KMS-11 (cell line): ENCODE measurements around the gene ZNF318.

ENCODE experiments used
- H2AFZ ChIP-seq: fragments of 200-600 bp; sonication (generic); 2 replicates; pipeline ENCODE4 v1.6.1; 2016; ENCODE audit warnings: antibody characterized with exemption, mixed run types, low read depth
- H3K27ac ChIP-seq: fragments of 200-600 bp; sonication (generic); 2 replicates; pipeline ENCODE4 v1.6.1; 2016; ENCODE audit warnings: mild to moderate bottlenecking, mixed run types
- H3K27me3 ChIP-seq: fragments of 200-600 bp; sonication (generic); 2 replicates; pipeline ENCODE4 v1.6.1; 2017; ENCODE audit warnings: mild to moderate bottlenecking, low read depth, mixed run types, moderate library complexity; ENCODE audit not compliant: insufficient read depth
- H3K36me3 ChIP-seq: fragments of 200-600 bp; sonication (generic); 2 replicates; pipeline ENCODE4 v1.6.1; 2017; ENCODE audit warnings: mild to moderate bottlenecking, mixed run types; ENCODE audit not compliant: insufficient read depth
- H3K4me1 ChIP-seq: fragments of 200-600 bp; sonication (generic); 2 replicates; pipeline ENCODE4 v1.6.1; 2016; ENCODE audit warnings: mild to moderate bottlenecking, low read depth, mixed run types; ENCODE audit not compliant: poor library complexity, severe bottlenecking
- H3K4me2 ChIP-seq: fragments of 200-600 bp; sonication (generic); 2 replicates; pipeline ENCODE4 v1.7.0; 2016; ENCODE audit warnings: mild to moderate bottlenecking, mixed run types
- H3K4me3 ChIP-seq: fragments of 200-600 bp; sonication (generic); IDR thresholded peaks from 2 replicates; pipeline ENCODE4 v1.6.1; 2017; ENCODE audit warnings: low read depth, low read length, mixed read lengths; ENCODE audit not compliant: insufficient read depth
- H3K79me2 ChIP-seq: fragments of 200-600 bp; sonication (generic); 2 replicates; pipeline ENCODE4 v1.6.1; 2016; ENCODE audit warnings: low read depth, mixed run types; ENCODE audit not compliant: insufficient read depth
- H3K9ac ChIP-seq: fragments of 200-600 bp; sonication (generic); 2 replicates; pipeline ENCODE4 v1.6.1; 2016; ENCODE audit warnings: mild to moderate bottlenecking, mixed run types
- H4K20me1 ChIP-seq: fragments of 200-600 bp; sonication (generic); 2 replicates; pipeline ENCODE4 v1.6.1; 2016; ENCODE audit warnings: mild to moderate bottlenecking, mixed run types; ENCODE audit not compliant: insufficient read depth
- CTCF ChIP-seq: fragments of 200-600 bp; sonication (generic); conservative IDR thresholded peaks from 2 replicates; pipeline ENCODE4 v1.6.1; 2017; ENCODE audit warnings: low read depth, mild to moderate bottlenecking, antibody characterized with exemption, low read length, moderate library complexity, mixed read lengths

The ZNF318 gene

GRCh38 chr6:43297644-43298564, 71.5 kb downstream of the ZNF318 start, which contains the start of gene SLC22A7:
Gene SLC22A7 (plus strand): TSS chr6:43298260. CDS start chr6:43298359, 99 bp downstream.
- Histone ChIP-seq H3K36me3 (no peaks in the 10 kb centered on the region), H3K4me1 (no peaks in the 10 kb centered on the region), H3K27ac (no peak within 1 kb of the TSS), H3K27me3 (no peaks in the 10 kb centered on the region), H2AFZ (no peak within 1 kb of the TSS), H3K79me2 (no peaks in the 10 kb centered on the region), H3K9ac (no peak within 1 kb of the TSS), H4K20me1 (no peaks in the 10 kb centered on the region), H3K4me3 (no peak within 1 kb of the TSS), H3K4me2 (no peak within 1 kb of the TSS)
- no peak for TF ChIP-seq CTCF

DNA sequence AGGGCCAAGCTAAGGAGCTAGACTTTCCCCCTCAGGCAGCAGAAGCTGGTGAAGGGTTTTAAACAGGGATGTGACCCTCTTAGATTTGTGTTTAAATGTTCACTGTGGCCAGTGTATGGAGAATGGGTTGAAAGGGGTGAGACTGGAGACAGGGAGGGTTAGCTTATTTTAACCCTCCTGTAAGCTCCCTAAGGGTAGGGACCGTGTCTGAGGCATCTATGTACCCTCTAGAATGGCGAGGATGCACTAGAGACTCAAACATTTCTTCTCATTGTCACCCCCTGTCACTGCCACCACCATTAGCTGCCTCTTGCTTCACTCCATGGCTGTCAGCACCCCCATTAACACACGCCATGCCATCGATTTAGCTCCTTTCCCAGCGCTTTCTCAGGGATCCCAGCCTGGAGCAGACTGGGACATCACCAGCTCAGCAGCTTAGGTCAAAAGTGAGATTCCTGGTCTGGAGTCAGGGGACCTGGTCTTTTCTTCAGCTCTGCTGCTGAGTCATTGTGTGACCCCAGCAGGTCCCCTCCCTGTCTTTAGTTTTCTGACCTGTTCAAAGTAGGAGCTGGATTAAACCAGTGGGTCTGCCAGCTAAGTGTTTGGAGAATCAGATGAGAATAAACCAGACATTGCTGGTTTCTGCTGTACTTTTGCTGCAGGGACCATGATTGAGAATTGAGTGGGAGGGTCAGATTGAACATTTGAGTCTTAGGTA, 72.5 kb downstream of the ZNF318 start:
- H3K4me2 ChIP-seq = no peak overlapping the region

GRCh38 chr6:43295456-43295855, 74.0 kb downstream of the ZNF318 start:
- no peak for TF ChIP-seq CTCF
- no peaks in the 10 kb centered on the region for H3K36me3 ChIP-seq
- no peaks in the 10 kb centered on the region for H3K79me2 ChIP-seq
- H3K27ac ChIP-seq = no peak overlapping the region
- no peaks in the 10 kb centered on the region for H3K4me1 ChIP-seq
- no peak overlapping the region for H3K4me3 ChIP-seq
- H3K27me3 ChIP-seq = no peaks in the 10 kb centered on the region
- no peak overlapping the region for H3K9ac ChIP-seq
- no peak overlapping the region for H3K4me2 ChIP-seq
- H4K20me1 ChIP-seq = no peaks in the 10 kb centered on the region
- H2AFZ ChIP-seq = no peak overlapping the region

More for the DNA sequence above, 72.5 kb downstream of the ZNF318 start:
- H3K9ac ChIP-seq = no peak overlapping the region
- no peak overlapping the region for H2AFZ ChIP-seq
- H3K79me2 ChIP-seq = no peaks in the 10 kb centered on the region
- H4K20me1 ChIP-seq = no peaks in the 10 kb centered on the region
- H3K36me3 ChIP-seq = no peaks in the 10 kb centered on the region
- no peak overlapping the region for H3K4me3 ChIP-seq
- no peaks in the 10 kb centered on the region for H3K27me3 ChIP-seq
- H3K4me1 ChIP-seq = no peaks in the 10 kb centered on the region
- H3K27ac ChIP-seq = no peak overlapping the region
- no peak for TF ChIP-seq CTCF

DNA sequence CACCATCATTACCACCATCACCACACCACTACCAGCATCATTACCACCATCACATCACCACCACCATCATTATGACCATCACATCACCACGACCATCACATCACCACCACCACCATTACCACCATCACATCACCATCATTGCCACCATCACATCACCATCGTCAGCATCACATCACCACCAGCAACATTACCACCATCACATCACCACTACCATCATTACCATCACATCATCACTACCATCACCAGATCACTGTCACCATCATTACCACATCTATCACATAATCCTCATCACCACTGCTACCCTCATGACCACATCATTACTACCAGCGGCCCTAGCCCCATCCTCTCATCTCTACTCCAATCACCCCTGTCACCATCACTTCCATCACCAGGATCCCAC, 74.9 kb downstream of the ZNF318 start:
- Histone ChIP-seq H4K20me1 (no peaks in the 10 kb centered on the region), H3K36me3 (no peaks in the 10 kb centered on the region), H3K27me3 (no peaks in the 10 kb centered on the region), H3K4me3 (no peak overlapping the region), H3K4me2 (no peak overlapping the region), H3K4me1 (no peaks in the 10 kb centered on the region), H2AFZ (no peak overlapping the region), H3K79me2 (no peaks in the 10 kb centered on the region), H3K9ac (no peak overlapping the region), H3K27ac (no peak overlapping the region)
- no peak for TF ChIP-seq CTCF
